ENCODE data around the gene CAPN5.
A peak's percentile ranks its signal among the peaks of the same experiment; 100 is the strongest.

CAPN5 gene

DNA sequence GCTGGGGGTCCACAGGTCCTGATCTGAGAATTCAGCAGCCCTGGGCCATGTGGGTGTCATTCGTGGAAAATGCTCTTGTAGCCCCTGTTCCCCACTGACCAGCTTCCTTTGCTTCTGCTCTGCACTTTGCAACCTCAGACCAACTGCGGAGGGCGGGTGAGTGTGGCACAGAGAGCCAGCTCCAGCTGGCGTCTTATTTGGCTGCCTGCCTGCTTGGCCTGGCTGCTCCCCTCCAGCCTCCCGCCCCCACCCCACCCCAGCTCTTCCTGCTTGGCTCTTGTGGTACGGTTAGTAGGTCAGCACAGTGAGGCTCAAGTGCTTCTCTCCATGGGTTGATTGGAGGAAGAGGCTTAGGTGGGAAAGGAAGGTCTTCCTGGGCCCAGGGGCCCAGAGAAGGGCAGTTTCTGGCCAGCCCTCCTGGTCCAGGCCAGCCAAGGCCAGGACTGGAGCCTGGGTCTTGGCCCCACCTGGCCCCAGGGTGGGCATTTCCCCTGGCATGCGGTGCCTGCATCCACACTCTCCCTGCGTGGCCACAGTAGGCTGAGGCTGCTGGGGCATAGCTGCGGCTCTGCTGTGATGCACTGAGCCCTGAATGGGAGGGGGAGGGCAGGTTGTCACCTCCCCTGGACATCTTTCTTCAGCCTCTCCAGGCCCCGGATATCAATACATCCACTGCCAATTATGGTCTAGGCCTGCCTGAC, 87.8 kb downstream of the CAPN5 start:
- DNase-seq, result peak; percentile 53

DNA sequence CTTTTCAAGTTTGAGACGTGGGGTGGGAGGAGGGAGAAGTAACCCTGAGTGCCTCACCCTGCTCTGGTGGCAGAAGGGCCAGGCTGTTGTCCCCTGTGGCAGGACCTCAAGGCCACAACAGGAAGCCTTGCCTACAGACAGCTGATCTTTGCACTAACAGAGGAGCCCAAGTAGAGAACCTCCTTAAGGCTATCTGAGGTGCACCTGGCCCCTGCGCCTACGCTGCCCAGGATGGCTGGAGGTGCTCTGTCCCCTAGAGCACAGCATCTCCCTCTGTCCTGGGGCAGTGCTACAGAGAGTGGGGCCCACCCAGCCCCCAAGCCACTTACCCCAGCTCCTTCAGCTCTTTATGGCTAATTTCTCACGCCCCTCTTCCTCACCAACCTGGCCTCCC, 88.3 kb downstream of the CAPN5 start:
- DNase-seq, result no peak

DNA sequence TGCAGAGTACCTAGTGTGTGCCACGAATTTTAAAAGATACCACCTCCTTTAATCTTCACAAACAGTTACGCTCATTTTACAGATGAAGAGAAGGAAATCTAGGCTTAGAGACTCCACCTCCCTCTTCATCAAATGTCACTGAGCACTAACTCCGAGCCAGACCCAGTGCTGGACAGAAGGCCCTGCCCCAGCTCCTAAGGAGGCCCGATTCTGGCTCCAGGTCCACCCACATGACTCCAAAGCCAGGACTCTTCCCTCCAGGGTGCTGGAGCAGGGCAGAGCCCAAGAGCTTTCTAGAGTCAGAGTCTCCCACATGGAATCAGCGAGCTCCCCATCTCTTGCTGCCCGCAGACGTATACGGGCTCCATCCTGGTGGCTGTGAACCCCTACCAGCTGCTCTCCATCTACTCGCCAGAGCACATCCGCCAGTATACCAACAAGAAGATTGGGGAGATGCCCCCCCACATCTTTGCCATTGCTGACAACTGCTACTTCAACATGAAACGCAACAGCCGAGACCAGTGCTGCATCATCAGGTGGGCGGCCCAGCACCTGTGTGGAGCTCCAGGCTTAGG, 88.9 kb downstream of the CAPN5 start:
- no peak for DNase-seq

DNA sequence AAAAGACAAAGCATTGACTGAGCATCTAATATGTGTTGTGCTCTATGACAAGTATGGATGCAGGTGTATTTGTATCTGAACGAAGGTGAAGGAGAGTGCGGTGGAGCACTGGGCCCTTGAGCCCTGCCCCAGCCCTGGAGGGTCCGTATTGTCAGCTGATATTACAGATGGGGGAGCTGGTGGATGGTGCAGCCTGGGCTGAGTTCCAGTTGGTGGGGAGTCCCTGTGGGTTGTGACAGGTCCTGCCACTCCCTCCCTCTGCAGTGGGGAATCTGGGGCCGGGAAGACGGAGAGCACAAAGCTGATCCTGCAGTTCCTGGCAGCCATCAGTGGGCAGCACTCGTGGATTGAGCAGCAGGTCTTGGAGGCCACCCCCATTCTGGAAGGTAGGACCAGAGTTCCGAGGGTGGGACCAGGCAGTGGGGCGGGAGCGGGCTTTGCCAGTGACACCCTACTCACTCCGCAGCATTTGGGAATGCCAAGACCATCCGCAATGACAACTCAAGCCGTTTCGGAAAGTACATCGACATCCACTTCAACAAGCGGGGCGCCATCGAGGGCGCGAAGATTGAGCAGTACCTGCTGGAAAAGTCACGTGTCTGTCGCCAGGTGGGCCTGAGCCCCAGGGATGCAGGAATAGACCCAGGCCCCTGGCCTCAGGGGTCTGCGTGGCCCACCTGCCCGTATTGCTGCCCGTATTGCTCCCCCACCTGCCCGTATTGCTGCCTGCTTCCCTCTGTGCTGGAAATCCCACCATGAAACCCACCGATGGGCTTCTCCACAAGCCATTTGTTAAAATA, 89.8 kb downstream of the CAPN5 start:
- no peak for DNase-seq

DNA sequence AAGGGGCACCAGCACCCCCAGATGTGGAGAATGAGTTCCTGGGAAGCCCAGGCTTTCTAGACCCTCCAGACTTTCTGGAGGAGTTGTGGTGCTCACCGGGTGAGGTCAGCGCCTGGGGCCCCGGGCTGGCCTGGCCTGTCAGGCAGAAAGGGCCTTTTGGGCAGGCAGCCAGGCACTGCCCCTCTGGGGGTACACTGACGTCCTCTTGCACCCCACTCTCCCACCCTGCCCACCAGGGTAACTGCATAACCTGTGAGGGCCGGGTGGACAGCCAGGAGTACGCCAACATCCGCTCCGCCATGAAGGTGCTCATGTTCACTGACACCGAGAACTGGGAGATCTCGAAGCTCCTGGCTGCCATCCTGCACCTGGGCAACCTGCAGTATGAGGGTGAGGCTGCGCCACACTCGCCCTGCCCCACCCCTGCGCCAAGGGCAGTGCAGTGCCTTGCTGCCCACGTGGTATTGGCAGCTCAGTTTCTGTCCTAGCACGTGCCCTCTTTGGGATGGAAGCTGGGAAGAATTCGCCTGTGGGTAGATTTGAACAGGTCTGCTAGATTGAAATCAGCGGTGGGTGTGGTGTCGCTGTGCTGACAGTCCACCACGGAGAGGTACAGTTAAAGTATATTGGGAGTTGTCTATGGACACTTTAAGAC, 91.4 kb downstream of the CAPN5 start:
- no peak for DNase-seq

DNA sequence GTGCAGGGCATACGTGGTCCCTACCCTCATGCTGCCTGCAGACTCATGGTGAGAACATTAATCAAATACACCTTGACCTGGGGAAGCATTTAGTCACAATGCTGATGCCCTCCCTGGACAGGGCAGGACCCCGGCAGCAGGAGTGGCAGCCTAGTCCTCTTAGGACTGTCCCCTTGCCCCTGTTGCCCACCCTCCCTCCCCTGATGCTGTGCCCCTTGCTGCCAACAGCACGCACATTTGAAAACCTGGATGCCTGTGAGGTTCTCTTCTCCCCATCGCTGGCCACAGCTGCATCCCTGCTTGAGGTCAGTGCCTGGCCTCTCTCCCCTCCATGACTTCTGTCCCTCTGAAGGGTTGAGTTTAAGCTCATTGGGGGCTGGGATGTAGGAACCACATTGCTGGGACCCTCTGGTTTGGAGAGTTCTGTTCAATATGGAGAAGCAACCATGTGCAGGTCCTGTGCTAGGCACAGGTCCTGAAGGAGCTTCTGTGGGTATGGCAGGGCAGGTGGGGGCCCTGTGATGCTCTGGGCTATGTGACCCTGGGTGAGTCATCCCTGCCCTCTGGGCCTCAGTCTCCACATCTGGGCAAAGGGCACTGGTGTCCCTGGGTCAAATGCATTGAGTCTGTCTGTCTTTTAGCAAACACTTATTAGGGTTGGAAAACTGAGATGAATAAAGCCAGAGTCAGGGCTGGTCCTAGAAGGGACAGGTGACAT, 92.6 kb downstream of the CAPN5 start:
- DNase-seq, result no peak

DNA sequence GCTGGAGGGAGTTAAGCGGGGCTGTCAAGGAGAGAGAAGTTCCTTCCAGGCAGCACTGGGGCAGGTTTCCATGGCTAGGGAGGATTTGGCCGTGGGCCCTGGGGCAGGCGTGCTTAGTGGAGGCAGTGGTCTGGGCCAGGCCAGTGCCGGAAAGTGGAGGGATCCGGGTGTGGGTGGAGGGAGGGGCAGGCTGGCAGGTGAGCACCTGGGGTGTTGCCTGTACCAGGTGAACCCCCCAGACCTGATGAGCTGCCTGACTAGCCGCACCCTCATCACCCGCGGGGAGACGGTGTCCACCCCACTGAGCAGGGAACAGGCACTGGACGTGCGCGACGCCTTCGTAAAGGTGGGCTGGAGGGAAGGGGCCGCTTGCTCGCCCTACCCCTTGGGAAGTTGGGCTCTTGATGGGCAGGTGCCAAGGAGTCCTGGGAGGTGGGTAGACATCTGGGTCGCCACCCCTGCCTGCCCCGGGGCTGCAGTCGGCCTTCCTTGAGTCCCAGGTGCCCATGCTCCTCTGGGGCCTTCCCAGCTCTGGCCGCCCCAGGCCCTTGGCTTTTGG, 93.2 kb downstream of the CAPN5 start:
- no peak for DNase-seq

DNA sequence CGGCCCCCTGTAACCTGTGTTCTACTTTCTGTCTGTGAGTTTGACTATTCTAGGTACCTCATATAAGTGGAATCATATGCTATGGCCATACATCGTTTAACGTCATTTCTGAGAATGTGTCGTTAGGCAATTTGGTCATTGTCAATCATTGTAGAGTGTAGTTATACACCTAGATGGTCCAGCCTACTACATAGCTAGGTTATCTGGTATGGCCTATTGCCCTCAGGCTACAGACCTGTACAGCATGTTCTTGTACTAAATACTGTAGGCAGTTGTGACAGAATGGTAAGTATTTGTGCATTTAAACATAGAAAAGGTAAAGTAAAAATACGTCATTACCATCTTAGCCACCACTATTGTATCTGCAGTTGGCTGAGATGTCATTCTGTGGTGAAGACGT, 96.5 kb downstream of the CAPN5 start:
- DNase-seq, result no peak

DNA sequence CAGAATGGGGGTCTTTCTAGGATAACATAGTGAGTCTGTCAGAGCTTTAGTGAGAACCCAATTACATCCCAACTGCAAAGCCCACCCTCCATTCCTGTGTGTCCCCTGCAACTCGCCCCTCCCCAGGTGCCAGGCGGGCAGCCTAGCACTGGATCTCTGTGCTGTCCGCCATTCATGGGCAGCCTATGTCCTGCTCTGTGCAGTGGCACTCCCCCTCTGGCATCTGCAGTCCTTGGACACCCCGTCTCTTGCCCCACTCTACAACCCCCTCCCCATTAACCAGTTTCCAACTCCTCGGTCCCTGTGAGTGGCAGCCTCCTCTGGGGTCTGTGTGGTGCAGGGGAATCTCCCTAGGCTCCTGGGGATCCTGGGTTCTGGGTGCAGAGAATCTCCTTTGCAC, 98.3 kb downstream of the CAPN5 start:
- DNase-seq, result no peak

DNA sequence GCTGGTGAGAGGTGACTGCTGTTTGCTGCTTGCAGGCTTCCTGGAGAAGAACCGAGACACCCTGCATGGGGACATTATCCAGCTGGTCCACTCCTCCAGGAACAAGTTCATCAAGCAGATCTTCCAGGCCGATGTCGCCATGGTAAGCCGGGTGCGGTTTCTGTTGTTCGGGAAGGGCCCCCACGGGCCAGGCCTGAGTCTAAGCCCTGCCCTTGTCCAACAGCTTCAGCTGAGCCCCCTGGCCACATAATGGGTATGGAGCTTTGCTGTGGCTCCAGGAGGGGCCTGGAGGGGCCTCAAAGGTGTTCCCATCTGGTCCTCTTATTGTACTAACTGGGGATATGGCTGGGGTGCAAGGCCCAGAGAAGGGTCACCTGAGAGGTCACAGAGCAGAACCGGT, 99.2 kb downstream of the CAPN5 start:
- no peak for DNase-seq

DNA sequence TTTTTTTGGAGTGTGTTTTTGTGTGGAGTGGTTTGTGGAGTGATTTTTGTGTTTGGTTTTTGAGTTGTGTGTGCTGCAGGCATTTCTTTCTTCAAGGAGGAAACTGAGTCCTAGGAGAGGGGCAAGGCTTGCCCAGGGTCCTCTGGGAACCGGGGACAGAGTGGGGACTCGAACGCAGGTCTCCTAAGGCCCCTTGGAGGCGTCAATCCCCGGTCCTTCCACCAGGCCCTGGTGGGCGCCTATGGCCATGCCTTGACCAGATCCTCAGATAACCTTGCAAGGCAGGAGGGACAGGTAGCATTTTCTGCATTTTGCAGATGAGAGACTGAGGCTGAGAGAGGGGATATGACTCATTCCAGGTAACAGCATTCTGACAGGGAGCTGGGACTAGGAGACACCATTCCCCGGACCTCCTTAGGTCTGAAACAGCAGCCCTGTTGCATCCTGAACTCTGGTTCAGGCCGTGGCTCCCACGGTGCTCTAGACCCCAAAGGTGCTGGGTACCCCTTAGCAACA, 100.4 kb downstream of the CAPN5 start:
- no peak for DNase-seq

DNA sequence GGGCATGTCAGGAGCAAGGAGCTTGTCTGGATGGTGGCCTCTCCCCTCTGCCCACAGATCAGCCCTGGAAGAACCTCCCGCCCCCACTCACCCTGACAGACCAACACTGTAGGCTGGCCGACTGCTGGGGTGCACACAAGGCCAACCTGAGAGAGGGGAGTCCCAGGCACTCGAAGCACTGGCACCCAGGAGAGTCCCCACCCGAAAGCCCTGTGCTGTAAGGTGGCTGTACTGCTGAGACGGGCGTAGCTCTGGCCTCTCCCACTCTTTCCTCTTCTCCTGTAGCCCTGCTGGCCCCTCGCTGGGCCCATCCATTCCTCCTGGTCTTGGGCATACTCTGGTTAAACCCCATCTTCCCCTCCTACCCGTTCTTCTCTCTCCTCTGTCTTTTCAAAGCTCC, 101.0 kb downstream of the CAPN5 start:
- DNase-seq, result no peak

DNA sequence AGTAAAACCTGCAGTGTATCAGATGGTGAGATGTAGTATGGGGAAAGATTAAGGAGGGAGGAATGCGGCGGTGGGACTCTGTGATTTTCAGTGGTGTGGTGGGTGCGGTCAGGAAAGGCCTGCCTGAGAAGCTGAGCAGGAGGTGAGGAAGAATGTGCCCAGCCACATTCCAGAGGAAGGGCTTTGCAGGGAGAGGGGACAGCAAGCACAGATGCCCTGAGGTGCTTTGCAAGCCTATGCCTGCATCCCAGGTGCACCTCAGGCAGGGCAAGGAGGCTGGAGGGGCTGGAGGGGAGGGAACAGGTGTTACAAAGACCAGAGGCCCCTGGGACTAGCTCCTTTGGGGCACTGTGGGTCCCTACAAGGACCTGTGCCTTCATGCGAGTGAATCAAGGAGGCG, 103.3 kb downstream of the CAPN5 start:
- no peak for DNase-seq

DNA sequence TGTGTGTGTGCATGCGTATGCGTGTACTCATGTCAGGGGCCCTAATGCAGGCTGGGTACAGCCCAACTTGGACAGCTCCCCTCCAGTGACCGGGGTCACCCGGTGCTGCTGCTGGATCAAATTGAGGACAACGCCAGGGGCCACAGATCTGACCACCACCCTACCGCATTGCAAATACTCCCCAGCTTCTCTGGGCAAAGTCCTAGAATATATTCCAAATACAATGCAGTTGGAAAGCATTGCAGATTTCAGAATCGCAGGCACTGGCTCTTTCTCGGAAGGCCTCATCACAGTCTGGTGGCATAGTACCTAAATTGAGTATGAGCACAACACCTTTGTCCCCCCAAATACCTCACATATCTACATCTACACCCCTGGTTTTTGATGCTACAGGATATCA, 104.5 kb downstream of the CAPN5 start:
- DNase-seq, result no peak

DNA sequence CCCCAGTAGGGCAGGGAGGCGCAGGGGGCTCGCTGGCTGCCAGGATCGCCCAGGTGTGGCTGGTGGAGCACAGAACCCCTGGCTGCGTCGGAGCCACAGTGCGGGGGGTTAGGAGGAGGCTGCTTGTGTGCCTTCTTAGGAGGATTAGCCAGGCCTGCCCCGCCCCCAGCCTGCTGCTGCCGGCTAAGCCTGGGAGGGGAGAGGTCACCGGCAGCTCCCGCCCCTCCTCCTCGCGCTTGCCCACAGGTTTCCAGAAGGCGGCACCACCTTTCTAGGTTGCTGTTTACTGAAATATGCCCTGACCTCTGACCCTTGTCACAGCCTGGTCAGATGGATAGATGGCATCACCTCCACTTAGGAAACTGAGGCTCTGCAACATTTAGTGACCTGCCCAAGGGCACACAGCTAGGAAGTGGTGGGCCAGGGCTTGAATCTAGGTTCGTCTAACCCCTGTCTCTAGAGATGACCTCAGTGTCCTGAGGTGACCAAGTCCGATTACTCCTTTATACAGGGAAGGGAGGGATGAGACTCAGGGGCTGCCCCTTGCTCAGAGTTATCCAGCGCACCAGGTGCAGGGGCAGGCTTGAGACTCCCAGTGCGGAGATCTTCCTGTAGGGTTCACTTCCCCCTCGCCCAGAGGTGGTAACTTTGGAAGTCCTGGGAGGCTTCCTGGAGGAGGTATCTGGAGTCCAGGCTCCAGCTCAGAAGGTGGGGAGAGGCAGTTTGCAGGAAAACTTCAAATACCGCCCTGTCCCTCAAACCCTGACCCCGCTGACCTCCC, 105.3 kb downstream of the CAPN5 start:
- no peak for DNase-seq

DNA sequence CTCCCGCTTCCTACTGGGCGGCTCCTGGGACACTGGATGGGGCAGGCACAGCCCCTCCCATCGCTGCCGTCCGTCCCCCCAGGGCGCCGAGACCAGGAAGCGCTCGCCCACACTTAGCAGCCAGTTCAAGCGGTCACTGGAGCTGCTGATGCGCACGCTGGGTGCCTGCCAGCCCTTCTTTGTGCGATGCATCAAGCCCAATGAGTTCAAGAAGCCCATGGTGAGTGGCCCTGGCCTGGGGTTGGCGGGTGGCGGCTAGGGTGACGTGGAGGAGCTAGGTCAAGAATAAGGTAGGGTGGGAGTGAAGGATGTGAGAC, 105.9 kb downstream of the CAPN5 start:
- DNase-seq, result no peak

DNA sequence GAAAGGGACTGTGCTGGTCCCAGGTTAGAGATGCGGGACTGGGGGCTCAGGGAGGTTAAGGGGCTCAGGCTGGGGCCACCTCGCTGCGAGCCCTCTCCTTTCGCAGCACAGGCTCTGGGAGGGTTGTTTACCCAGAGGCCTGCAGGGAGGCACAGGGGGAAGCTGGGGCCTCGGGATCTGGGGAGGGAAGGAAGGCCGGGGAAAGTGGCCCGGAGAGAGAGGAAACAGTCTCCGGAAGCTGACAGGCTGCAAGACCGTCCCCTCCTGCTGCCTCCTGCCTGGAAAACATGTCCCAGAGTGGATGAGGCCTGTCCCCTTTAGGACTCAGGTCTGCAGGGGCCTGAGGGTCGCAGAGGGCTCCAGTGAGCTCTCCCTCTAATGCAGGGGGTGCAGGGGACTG, 106.7 kb downstream of the CAPN5 start:
- DNase-seq, result no peak

DNA sequence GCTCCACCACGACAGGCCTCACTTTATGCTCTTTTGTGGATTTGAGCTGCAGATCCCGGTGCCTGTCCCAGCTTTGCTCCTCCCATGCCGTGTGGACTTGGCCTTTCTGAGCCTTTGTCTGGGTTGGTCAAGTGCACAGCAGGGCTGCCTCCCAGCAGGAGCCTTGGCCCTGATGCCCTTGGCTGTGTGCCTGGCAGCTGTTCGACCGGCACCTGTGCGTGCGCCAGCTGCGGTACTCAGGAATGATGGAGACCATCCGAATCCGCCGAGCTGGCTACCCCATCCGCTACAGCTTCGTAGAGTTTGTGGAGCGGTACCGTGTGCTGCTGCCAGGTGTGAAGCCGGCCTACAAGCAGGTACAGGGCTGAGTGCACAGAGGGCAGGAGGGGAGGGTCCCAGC, 107.8 kb downstream of the CAPN5 start:
- DNase-seq, result no peak

DNA sequence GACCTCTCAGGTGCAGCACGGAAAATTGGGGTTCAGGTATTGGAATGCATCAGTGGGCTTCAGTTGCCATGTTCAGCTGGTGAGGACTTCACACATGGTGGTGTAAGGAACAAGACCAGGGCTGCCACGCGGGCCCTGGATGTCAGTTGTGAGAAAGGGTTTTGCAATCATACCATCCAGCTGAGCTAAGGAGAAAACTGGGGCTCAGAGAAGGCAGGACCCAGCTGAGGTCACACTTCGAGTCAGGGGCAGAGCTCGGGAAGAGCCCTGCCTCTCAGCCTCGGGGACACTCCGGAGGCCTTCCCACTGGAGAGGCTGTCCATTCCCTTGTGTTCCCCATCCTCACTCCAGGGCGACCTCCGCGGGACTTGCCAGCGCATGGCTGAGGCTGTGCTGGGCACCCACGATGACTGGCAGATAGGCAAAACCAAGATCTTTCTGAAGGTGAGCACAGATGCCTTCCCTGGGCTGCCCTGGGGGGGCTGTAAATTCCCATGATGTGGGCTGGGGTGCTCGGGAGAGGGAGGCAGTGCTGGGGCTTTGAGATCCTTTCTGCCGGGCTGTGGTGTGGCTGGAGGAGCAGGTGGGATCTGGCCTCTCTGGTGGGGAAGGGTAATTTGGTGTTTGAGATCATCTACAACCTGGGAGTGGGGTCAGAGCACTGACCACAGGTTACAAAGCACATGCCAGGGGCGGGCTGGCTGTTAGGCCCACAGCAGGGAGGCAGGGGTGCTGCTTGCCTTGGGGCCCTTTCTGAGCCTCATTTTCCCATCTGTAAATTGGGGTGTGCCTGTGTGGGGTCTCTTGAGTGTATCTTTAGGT, 108.5 kb downstream of the CAPN5 start:
- DNase-seq, result peak; percentile 19
